Activated naive CD4-positive, alpha-beta T cell treated with anti-CD3 and anti-CD28 coated beads, Interleukin-2, amount 50 U/mL, for 24 hours (primary cell): Measurements from ENCODE around the gene ARAF.
A peak's percentile ranks its signal among the peaks of the same experiment; 100 is the strongest.

Experiments
- H3K27ac Mint-ChIP-seq: one replicate; pipeline ENCODE4 v1.8.0; 2021; ENCODE audit warnings: mild to moderate bottlenecking, mixed read lengths
- H3K27me3 Mint-ChIP-seq: one replicate; pipeline ENCODE4 v1.8.0; 2021; ENCODE audit warnings: mixed read lengths
- H3K36me3 Mint-ChIP-seq: one replicate; pipeline ENCODE4 v1.8.0; 2021; ENCODE audit warnings: mixed read lengths
- H3K4me1 Mint-ChIP-seq: one replicate; pipeline ENCODE4 v1.8.0; 2021; ENCODE audit warnings: mixed read lengths
- H3K4me3 Mint-ChIP-seq: one replicate; pipeline ENCODE4 v1.8.0; 2021; ENCODE audit warnings: mild to moderate bottlenecking, mixed read lengths
- H3K9me3 Mint-ChIP-seq: one replicate; pipeline ENCODE4 v1.8.0; 2021; ENCODE audit warnings: mixed read lengths

Gene ARAF

GRCh38 chrX:47619486-47620302 lies 58.7 kb downstream of the ARAF start, which contains the start of gene SYN1:
SYN1 (minus strand) TSS chrX:47619857; CDS start chrX:47619728, 129 bp downstream.
- no peaks in the 10 kb centered on the region for H3K27me3 Mint-ChIP-seq
- H3K9me3 Mint-ChIP-seq = no peaks in the 10 kb centered on the region
- peak within 1 kb of the TSS; percentile 52 for H3K4me3 Mint-ChIP-seq
- no peaks in the 10 kb centered on the region for H3K36me3 Mint-ChIP-seq
- peaks cover 23% of the 10 kb centered on the region for H3K4me1 Mint-ChIP-seq
- no peak within 1 kb of the TSS for H3K27ac Mint-ChIP-seq

- no peaks in the 10 kb centered on the region for H3K27me3 Mint-ChIP-seq
- no peaks in the 10 kb centered on the region for H3K9me3 Mint-ChIP-seq
- H3K27ac Mint-ChIP-seq = no peak overlapping the region
- H3K36me3 Mint-ChIP-seq = no peaks in the 10 kb centered on the region
- H3K4me3 Mint-ChIP-seq = peak overlapping the region; percentile 44
- peaks cover 26% of the 10 kb centered on the region for H3K4me1 Mint-ChIP-seq
Observed at GRCh38 chrX:47620303-47620685, 59.3 kb downstream of the ARAF start.
